GM18868 (cell line): ENCODE data around the gene NUDT1.

Experiments used
- ATAC-seq: cut with Tn5 transposase; IDR thresholded peaks from one replicate; pipeline ENCODE4 v1.9.1; 2021; ENCODE audit warnings: mild to moderate bottlenecking, moderate library complexity; ENCODE audit not compliant: unreplicated experiment

The NUDT1 gene

GRCh38 chr7:2295936-2296620, 54.1 kb downstream of the NUDT1 start:
- ATAC-seq, result no peak

GRCh38 chr7:2296832-2297231, 54.8 kb downstream of the NUDT1 start:
- ATAC-seq, result no peak

GRCh38 chr7:2299131-2299829, 57.3 kb downstream of the NUDT1 start:
- peak; percentile 66 for ATAC-seq

- ATAC-seq, result no peak
Observed at GRCh38 chr7:2299870-2300512, 58.0 kb downstream of the NUDT1 start.
